Measurements from ENCODE around the gene TBL1X. TPM values are rescaled to one million over a fixed set of nuclear protein-coding genes. Genes with fewer than 3 reads are reported as not detected.

The TBL1X gene
- total and polyA plus RNA-seq, 2 of the 8 experiments (the other 6 are each of a cell fraction or from before 2014, with no cell fraction given) = 13.3 to 25.6 TPM

DNA sequence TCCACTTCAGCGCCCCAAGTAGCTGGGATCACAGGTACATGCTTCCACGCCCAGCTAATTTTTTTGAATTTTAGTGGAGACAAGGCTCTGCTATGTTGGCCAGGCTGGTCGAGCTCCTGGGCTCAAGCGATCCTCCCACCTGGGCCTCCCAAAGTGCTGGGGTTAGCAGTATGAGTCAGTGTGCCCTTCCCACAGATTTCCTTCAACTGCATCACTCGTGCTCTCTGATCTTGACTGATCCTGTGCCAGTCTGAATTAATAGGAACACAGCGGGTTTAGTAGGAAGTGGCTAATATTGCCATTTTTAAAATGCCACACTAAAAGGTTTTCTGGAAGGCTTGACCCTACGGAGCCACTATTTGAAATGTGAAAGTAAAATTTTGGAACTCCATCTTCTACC lies 317.1 kb downstream of the TBL1X start:
- Histone ChIP-seq H3K9me3 (ENCODE audit: insufficient read depth in 2 of 2, low read depth in 1 of 2, low read length in 1 of 2) (no peaks in the 10 kb centered on the region), H4K20me1 (replicated peaks in 1 of 2; ENCODE audit: control insufficient read depth in 1 of 2, insufficient read depth in 2 of 2, low read length in 2 of 2) (peaks cover 0 to 6% of the 10 kb centered on the region in 2 experiments), H4K8ac (ENCODE audit: extremely low read depth, insufficient read depth, low read length) (no peak overlapping the region), H3K4ac (replicated peaks; ENCODE audit: insufficient read length, low read depth, low read length) (no peak overlapping the region), H3K4me2 (ENCODE audit: insufficient read depth in 1 of 2, low read depth in 2 of 2, low read length in 2 of 2) (no peak overlapping the region), H3K4me1 (replicated peaks in 1 of 4; ENCODE audit: control insufficient read depth in 3 of 4, insufficient read depth in 4 of 4, low read length in 3 of 4) (no peaks in the 10 kb centered on the region; a peak in 1 of 7 replicates), H4K5ac (ENCODE audit: insufficient read length, low read depth, low read length) (no peak overlapping the region), H2BK120ac (replicated peaks; ENCODE audit: low read depth, low read length) (no peak overlapping the region), H3K79me1 (ENCODE audit: low read depth, low read length) (no peaks in the 10 kb centered on the region; the same call in 1 of the 2 replicates), H3K56ac (replicated peaks; ENCODE audit: insufficient read length, low read depth, low read length) (no peak overlapping the region), H2BK20ac (ENCODE audit: low read length) (no peak overlapping the region), H3K9ac (replicated peaks in 1 of 4; ENCODE audit: extremely low read depth in 1 of 4, low read depth in 3 of 4, low read length in 3 of 4) (no peak overlapping the region), H2AK5ac (ENCODE audit: low read depth, low read length) (no peak overlapping the region), H3K27ac (ENCODE audit: low read depth, low read length) (no peak overlapping the region), H3K18ac (ENCODE audit: extremely low read depth, low read length) (no peak overlapping the region), H3K23me2 (ENCODE audit: low read depth, low read length) (peaks cover 3% of the 10 kb centered on the region; the same call in 1 of the 2 replicates), H2BK12ac (ENCODE audit: low read depth, low read length) (no peak overlapping the region), H4K91ac (replicated peaks; ENCODE audit: insufficient read length, low read length) (no peak overlapping the region), H2BK5ac (ENCODE audit: low read depth, low read length) (no peak overlapping the region), H3K79me2 (ENCODE audit: control insufficient read depth in 1 of 2, insufficient read depth in 2 of 2, low read length in 2 of 2) (peaks cover 0 to 21% of the 10 kb centered on the region in 2 experiments; a peak in 2 of 4 replicates), H2BK15ac (ENCODE audit: low read length) (no peak overlapping the region), H3K36me3 (ENCODE audit: control insufficient read depth in 2 of 4, insufficient read depth in 4 of 4, low read length in 3 of 4) (no peaks in the 10 kb centered on the region), H3K4me3 (ENCODE audit: extremely low read depth in 1 of 4, insufficient read depth in 2 of 4, low read depth in 3 of 4, low read length in 4 of 4) (no peak overlapping the region), H3K14ac (ENCODE audit: insufficient read length) (no peak overlapping the region), H2AFZ (ENCODE audit: low read length) (no peak overlapping the region), H3K27me3 (replicated peaks in 1 of 4; ENCODE audit: control insufficient read depth in 3 of 4, extremely low read depth in 1 of 4, insufficient read depth in 3 of 4, low read length in 3 of 4) (no peaks in the 10 kb centered on the region), H3K23ac (ENCODE audit: insufficient read length) (no peak overlapping the region)
- no peak for TF ChIP-seq RBBP5 (IDR thresholded peaks at IDR 0.05; ENCODE audit: borderline replicate concordance, low read depth, low read length)
- TF ChIP-seq SIN3A (conservative IDR thresholded peaks at IDR 0.05 in 1 of 2, IDR thresholded peaks at IDR 0.05 in 1 of 2; ENCODE audit: low read depth in 1 of 2, low read length in 2 of 2) = no peak
- no peak for TF ChIP-seq SAP30 (IDR thresholded peaks at IDR 0.05; ENCODE audit: insufficient read depth, insufficient replicate concordance, low read length)
- no peak for TF ChIP-seq SP4 (IDR thresholded peaks at IDR 0.05; ENCODE audit: low read length)
- TF ChIP-seq RAD21 (IDR thresholded peaks at IDR 0.05 in 1 of 2, conservative IDR thresholded peaks at IDR 0.05 in 1 of 2; ENCODE audit: low read depth in 2 of 2, low read length in 2 of 2) = no peak
- no peak for TF ChIP-seq EZH2 (IDR thresholded peaks at IDR 0.05; ENCODE audit: low read depth, low read length, severe bottlenecking)
- ChIA-PET POLR2A (ENCODE audit: partially characterized antibody) (no interaction called here), CTCF (ENCODE audit: partially characterized antibody) (no interaction called here)
- FAIRE-seq = no peak
- DNase-seq (ENCODE audit: low read depth in 1 of 2, low spot score in 2 of 2) = no peak
- WGBS, 2 experiments (ENCODE audit: extremely low coverage in 1 of 2, insufficient coverage in 1 of 2, insufficient read length in 1 of 2, insufficient replicate concordance in 2 of 2, low coverage in 1 of 2, low lambda C conversion rate in 2 of 2, missing lambda C conversion rate in 1 of 2) = 96% methylated on average over 7 of the region's 7 CpGs; no CpG with 5 or more reads in 1 of the 2 experiments

All from H1 (cell line).